ENCODE measurements around the gene FLT4.
"Not testable (repeated sequence)": the region's sequence is repeated elsewhere in the genome, so short reads cannot be mapped to it uniquely, and the experiment has no call there.

FLT4 gene

GRCh38 chr5:180669661-180670060 lies 20.3 kb upstream of the FLT4 start:
- DNase-seq: no peak

GRCh38 chr5:180668835-180669596 lies 19.6 kb upstream of the FLT4 start:
- no peak for DNase-seq

GRCh38 chr5:180666812-180667211 lies 17.4 kb upstream of the FLT4 start:
- no peak for DNase-seq

- DNase-seq: no peak
These were observed 16.4 kb upstream of the FLT4 start for GRCh38 chr5:180665682-180666404.

GRCh38 chr5:180658774-180659564 lies 9.6 kb upstream of the FLT4 start:
- DNase-seq: no peak

- not testable (repeated sequence) for DNase-seq
These were observed 5.8 kb upstream of the FLT4 start for GRCh38 chr5:180655243-180655642.

GRCh38 chr5:180652771-180653170 lies 3.4 kb upstream of the FLT4 start:
- DNase-seq: no peak

GRCh38 chr5:180652346-180652745 lies 2.9 kb upstream of the FLT4 start:
- no peak for DNase-seq

GRCh38 chr5:180648658-180649296 lies 623 bp downstream of the FLT4 start:
- no peak for DNase-seq

GRCh38 chr5:180647941-180648500 lies 1.4 kb downstream of the FLT4 start:
- no peak for DNase-seq

GRCh38 chr5:180647465-180647864 lies 1.9 kb downstream of the FLT4 start:
- no peak for DNase-seq

GRCh38 chr5:180646963-180647305 lies 2.5 kb downstream of the FLT4 start:
- no peak for DNase-seq

GRCh38 chr5:180646289-180646962 lies 3.0 kb downstream of the FLT4 start:
- no peak for DNase-seq

GRCh38 chr5:180645274-180646204 lies 3.9 kb downstream of the FLT4 start:
- no peak for DNase-seq

- no peak for DNase-seq
These were observed 4.6 kb downstream of the FLT4 start for GRCh38 chr5:180644825-180645273.

- no peak for DNase-seq
These were observed 5.1 kb downstream of the FLT4 start for GRCh38 chr5:180644129-180644824.

- DNase-seq: no peak
These were observed 6.1 kb downstream of the FLT4 start for GRCh38 chr5:180643191-180643851.

GRCh38 chr5:180642779-180643178 lies 6.6 kb downstream of the FLT4 start:
- no peak for DNase-seq

GRCh38 chr5:180642181-180642775 lies 7.1 kb downstream of the FLT4 start:
- no peak for DNase-seq

GRCh38 chr5:180641566-180641900 lies 7.9 kb downstream of the FLT4 start:
- DNase-seq: no peak
